Right hindlimb (tissue), 1 donor: ENCODE data around the gene LRCH1.
A peak's percentile ranks its signal among the peaks of the same experiment; 100 is the strongest.

Experiments
- DNase-seq: peaks from one replicate; pipeline ENCODE4 v3.0.0-alpha.2; 2018

LRCH1 gene

GRCh38 chr13:46535825-46536224, 17.1 kb upstream of the LRCH1 start:
- DNase-seq, result no peak

GRCh38 chr13:46536341-46536740, 16.6 kb upstream of the LRCH1 start:
- DNase-seq, result no peak

GRCh38 chr13:46539231-46539630, 13.7 kb upstream of the LRCH1 start:
- DNase-seq, result no peak

GRCh38 chr13:46541210-46541609, 11.8 kb upstream of the LRCH1 start:
- DNase-seq, result no peak

GRCh38 chr13:46542833-46543232, 10.1 kb upstream of the LRCH1 start:
- no peak for DNase-seq

GRCh38 chr13:46543287-46543686, 9.7 kb upstream of the LRCH1 start:
- DNase-seq, result no peak

- DNase-seq, result no peak
Observed at GRCh38 chr13:46544208-46544607, 8.8 kb upstream of the LRCH1 start.

GRCh38 chr13:46544811-46545210, 8.2 kb upstream of the LRCH1 start:
- no peak for DNase-seq

- DNase-seq, result no peak
Observed at GRCh38 chr13:46546084-46546768, 6.7 kb upstream of the LRCH1 start.

GRCh38 chr13:46550822-46551221, 2.1 kb upstream of the LRCH1 start:
- no peak for DNase-seq

GRCh38 chr13:46551410-46552302, 1.3 kb upstream of the LRCH1 start:
- peak; percentile 68 for DNase-seq

GRCh38 chr13:46552303-46552682, 677 bp upstream of the LRCH1 start:
- no peak for DNase-seq

GRCh38 chr13:46553521-46553885, 533 bp downstream of the LRCH1 start:
- DNase-seq, result no peak

GRCh38 chr13:46553886-46554858, 1.2 kb downstream of the LRCH1 start:
- DNase-seq, result peak; percentile 84

GRCh38 chr13:46554951-46555350, 2.0 kb downstream of the LRCH1 start:
- DNase-seq, result no peak

GRCh38 chr13:46555722-46556417, 2.9 kb downstream of the LRCH1 start:
- no peak for DNase-seq

GRCh38 chr13:46556418-46556779, 3.4 kb downstream of the LRCH1 start:
- no peak for DNase-seq

GRCh38 chr13:46559272-46559805, 6.4 kb downstream of the LRCH1 start:
- DNase-seq, result no peak

GRCh38 chr13:46560778-46561177, 7.8 kb downstream of the LRCH1 start:
- DNase-seq, result no peak

- DNase-seq, result no peak
Observed at GRCh38 chr13:46561286-46561685, 8.3 kb downstream of the LRCH1 start.

GRCh38 chr13:46561691-46562090, 8.7 kb downstream of the LRCH1 start:
- DNase-seq, result no peak

GRCh38 chr13:46562152-46562551, 9.2 kb downstream of the LRCH1 start:
- DNase-seq, result no peak
